ENCODE results near the gene MCF2L. TPM values are rescaled to one million over a fixed set of nuclear protein-coding genes. Genes with fewer than 3 reads are reported as not detected.
"Not testable (repeated sequence)": the region's sequence is repeated elsewhere in the genome, so short reads cannot be mapped to it uniquely, and the experiment has no call there.

Gene MCF2L
- total RNA-seq, 1 experiment from 2014 or later: 9.5 TPM

GRCh38 chr13:113105921-113106452, 137.0 kb downstream of the MCF2L start:
- ChIA-PET POLR2A (ENCODE audit: low non-redundant PET) (no interaction called here), CTCF (no interaction called here)
- TF ChIP-seq EZH2 (IDR thresholded peaks at IDR 0.05; ENCODE audit: borderline replicate concordance, low read depth, low read length, poor library complexity, severe bottlenecking) (no peak), CTCF (conservative IDR thresholded peaks at IDR 0.05; ENCODE audit: low read depth, low read length) (no peak)
- no peaks in the 10 kb centered on the region for H3K4me1 ChIP-seq (ENCODE audit: insufficient read depth, low read length, poor library complexity, severe bottlenecking)
- H3K9me3 ChIP-seq (ENCODE audit: low read depth, low read length, poor library complexity, severe bottlenecking): no peaks in the 10 kb centered on the region
- no peaks in the 10 kb centered on the region for H3K36me3 ChIP-seq (ENCODE audit: insufficient read depth, low read length, poor library complexity, severe bottlenecking)
- peaks cover 16% of the 10 kb centered on the region for H3K27me3 ChIP-seq (replicated peaks; ENCODE audit: insufficient read depth, low read depth, low read length, poor library complexity)
- intact Hi-C loops (cut with micrococcal nuclease; ENCODE audit: unreplicated experiment): no loop called here
- no peak overlapping the region for H3K4me3 ChIP-seq (ENCODE audit: low read depth, low read length, poor library complexity, severe bottlenecking)
- H3K27ac ChIP-seq (ENCODE audit: low read depth, low read length, poor library complexity, severe bottlenecking): no peak overlapping the region
- BruUV-seq (replicated peaks): no TSS peak
- DNase-seq (ENCODE audit: low spot score): no peak

GRCh38 chr13:113106711-113107351, 137.8 kb downstream of the MCF2L start:
- no peaks in the 10 kb centered on the region for H3K9me3 ChIP-seq (ENCODE audit: low read depth, low read length, poor library complexity, severe bottlenecking)
- ChIA-PET CTCF (no interaction called here), POLR2A (ENCODE audit: low non-redundant PET) (no interaction called here)
- no peak for DNase-seq (ENCODE audit: low spot score)
- TF ChIP-seq CTCF (conservative IDR thresholded peaks at IDR 0.05; ENCODE audit: low read depth, low read length) (no peak), EZH2 (IDR thresholded peaks at IDR 0.05; ENCODE audit: borderline replicate concordance, low read depth, low read length, poor library complexity, severe bottlenecking) (no peak)
- peaks cover 19% of the 10 kb centered on the region for H3K27me3 ChIP-seq (replicated peaks; ENCODE audit: insufficient read depth, low read depth, low read length, poor library complexity)
- H3K4me1 ChIP-seq (ENCODE audit: insufficient read depth, low read length, poor library complexity, severe bottlenecking): no peaks in the 10 kb centered on the region
- BruUV-seq (replicated peaks): no TSS peak
- no peak overlapping the region for H3K4me3 ChIP-seq (ENCODE audit: low read depth, low read length, poor library complexity, severe bottlenecking)
- intact Hi-C loops (cut with micrococcal nuclease; ENCODE audit: unreplicated experiment): no loop called here
- H3K36me3 ChIP-seq (ENCODE audit: insufficient read depth, low read length, poor library complexity, severe bottlenecking): no peaks in the 10 kb centered on the region
- H3K27ac ChIP-seq (ENCODE audit: low read depth, low read length, poor library complexity, severe bottlenecking): no peak overlapping the region

GRCh38 chr13:113108521-113108920, 139.5 kb downstream of the MCF2L start:
- BruUV-seq (replicated peaks); H3K27ac ChIP-seq (ENCODE audit: low read depth, low read length, poor library complexity, severe bottlenecking); H3K9me3 ChIP-seq (ENCODE audit: low read depth, low read length, poor library complexity, severe bottlenecking); DNase-seq (ENCODE audit: low spot score); intact Hi-C loops (cut with micrococcal nuclease; ENCODE audit: unreplicated experiment); H3K4me3 ChIP-seq (ENCODE audit: low read depth, low read length, poor library complexity, severe bottlenecking); CTCF ChIA-PET; H3K36me3 ChIP-seq (ENCODE audit: insufficient read depth, low read length, poor library complexity, severe bottlenecking); H3K4me1 ChIP-seq (ENCODE audit: insufficient read depth, low read length, poor library complexity, severe bottlenecking); POLR2A ChIA-PET (ENCODE audit: low non-redundant PET): not testable (repeated sequence)
- H3K27me3 ChIP-seq (replicated peaks; ENCODE audit: insufficient read depth, low read depth, low read length, poor library complexity): peaks cover 19% of the 10 kb centered on the region
